LNCaP clone FGC (cell line): Measurements from ENCODE around the gene ARHGAP24.

ENCODE experiments used
- DNase-seq: peaks from one replicate; pipeline ENCODE4 v3.0.0-alpha.2; 2011; ENCODE audit warnings: low read depth
- H3K4me3 ChIP-seq: 2 replicates; pipeline ENCODE4 v1.5.1; 2011; ENCODE audit warnings: mild to moderate bottlenecking, low read depth, low read length, control low read depth
- CTCF ChIP-seq: IDR thresholded peaks from 2 replicates; pipeline ENCODE4 v1.5.1; 2012; ENCODE audit warnings: mild to moderate bottlenecking; ENCODE audit not compliant: control insufficient read depth, insufficient read depth; ENCODE audit errors: extremely low read depth

The ARHGAP24 gene

GRCh38 chr4:85767649-85768048 is 292.7 kb downstream of the ARHGAP24 start:
- no peak for DNase-seq
- no peak overlapping the region for H3K4me3 ChIP-seq
- TF ChIP-seq CTCF: no peak

- no peak for TF ChIP-seq CTCF
- H3K4me3 ChIP-seq: no peak overlapping the region
- DNase-seq: no peak
Measured at GRCh38 chr4:85769009-85769408, 294.1 kb downstream of the ARHGAP24 start.

- no peak overlapping the region for H3K4me3 ChIP-seq
- no peak for DNase-seq
- no peak for TF ChIP-seq CTCF
Measured at GRCh38 chr4:85772470-85772869, 297.5 kb downstream of the ARHGAP24 start.

- H3K4me3 ChIP-seq: no peak overlapping the region
- TF ChIP-seq CTCF: no peak
- DNase-seq: no peak
Measured at GRCh38 chr4:85773372-85773771, 298.4 kb downstream of the ARHGAP24 start.

- no peak for TF ChIP-seq CTCF
- no peak overlapping the region for H3K4me3 ChIP-seq
- DNase-seq: no peak
Measured at GRCh38 chr4:85774000-85774399, 299.1 kb downstream of the ARHGAP24 start.

- TF ChIP-seq CTCF: no peak
- DNase-seq: no peak
Measured at GRCh38 chr4:85774489-85774888, 299.5 kb downstream of the ARHGAP24 start.

GRCh38 chr4:85776096-85776495 is 301.1 kb downstream of the ARHGAP24 start:
- no peak for TF ChIP-seq CTCF
- no peak for DNase-seq
- H3K4me3 ChIP-seq: no peak overlapping the region

More at GRCh38 chr4:85774489-85774888, 299.5 kb downstream of the ARHGAP24 start:
- H3K4me3 ChIP-seq: no peak overlapping the region
